Measurements from ENCODE around the gene NUDT7. TPM values are rescaled to one million over a fixed set of nuclear protein-coding genes. Genes with fewer than 3 reads are reported as not detected.

Gene NUDT7
- total RNA-seq, 1 donor from 2014 or later: 3.5 TPM

GRCh38 chr16:77692612-77693011, 29.7 kb upstream of the NUDT7 start:
- H3K4me1 ChIP-seq (ENCODE audit: insufficient read depth, low read length): no peaks in the 10 kb centered on the region
- no peaks in the 10 kb centered on the region for H3K79me2 ChIP-seq (ENCODE audit: insufficient read depth, low read length)
- Mint-ChIP-seq H3K4me1 (ENCODE audit: low read depth, unreplicated experiment) (no peaks in the 10 kb centered on the region), H3K27me3 (ENCODE audit: low read depth, unreplicated experiment) (peaks cover 24% of the 10 kb centered on the region), H3K36me3 (ENCODE audit: low read depth, unreplicated experiment) (peaks cover 2% of the 10 kb centered on the region), H3K9me3 (ENCODE audit: unreplicated experiment) (no peaks in the 10 kb centered on the region), H3K4me3 (ENCODE audit: unreplicated experiment) (no peak overlapping the region), H3K27ac (ENCODE audit: unreplicated experiment) (no peak overlapping the region)
- FAIRE-seq (no peak), DNase-seq (ENCODE audit: low read depth) (no peak)
- no peak for TF ChIP-seq EZH2 (IDR thresholded peaks at IDR 0.05; ENCODE audit: insufficient read depth, low read length)
- TF ChIP-seq CTCF (IDR thresholded peaks at IDR 0.05; ENCODE audit: insufficient read depth, low read depth, low read length): no peak
- H4K20me1 ChIP-seq (ENCODE audit: insufficient read depth, low read length): no peaks in the 10 kb centered on the region
- no peaks in the 10 kb centered on the region for H3K27me3 ChIP-seq (ENCODE audit: insufficient read depth, low read length)
- no peak overlapping the region for H3K4me2 ChIP-seq (ENCODE audit: low read length)
- no peaks in the 10 kb centered on the region for H3K9me3 ChIP-seq (ENCODE audit: insufficient read depth, low read depth, low read length)
- H2AFZ ChIP-seq (ENCODE audit: low read depth, low read length): no peak overlapping the region
- no peaks in the 10 kb centered on the region for H3K36me3 ChIP-seq (ENCODE audit: insufficient read depth, low read length)
- no peak overlapping the region for H3K9ac ChIP-seq (ENCODE audit: low read length)
- H3K4me3 ChIP-seq (ENCODE audit: insufficient read depth, low read depth, low read length): no peak overlapping the region
- no peak overlapping the region for H3K27ac ChIP-seq (ENCODE audit: low read depth, low read length)

GRCh38 chr16:77696149-77696548, 26.2 kb upstream of the NUDT7 start:
- no peak for FAIRE-seq

More at GRCh38 chr16:77696149-77696548, 26.2 kb upstream of the NUDT7 start:
- H3K36me3 ChIP-seq (ENCODE audit: insufficient read depth, low read length): no peaks in the 10 kb centered on the region
- no peaks in the 10 kb centered on the region for H3K79me2 ChIP-seq (ENCODE audit: insufficient read depth, low read length)
- H3K4me3 ChIP-seq (ENCODE audit: insufficient read depth, low read depth, low read length): no peak overlapping the region
- H3K4me2 ChIP-seq (ENCODE audit: low read length): no peak overlapping the region
- H2AFZ ChIP-seq (ENCODE audit: low read depth, low read length): no peak overlapping the region
- no peaks in the 10 kb centered on the region for H3K4me1 Mint-ChIP-seq (ENCODE audit: low read depth, unreplicated experiment)
- H3K27ac ChIP-seq (ENCODE audit: low read depth, low read length): no peak overlapping the region
- H3K4me1 ChIP-seq (ENCODE audit: insufficient read depth, low read length): no peaks in the 10 kb centered on the region
- peaks cover 16% of the 10 kb centered on the region for H3K27me3 Mint-ChIP-seq (ENCODE audit: low read depth, unreplicated experiment)
- no peak for TF ChIP-seq EZH2 (IDR thresholded peaks at IDR 0.05; ENCODE audit: insufficient read depth, low read length)
- no peak for TF ChIP-seq CTCF (IDR thresholded peaks at IDR 0.05; ENCODE audit: insufficient read depth, low read depth, low read length)
- no peak overlapping the region for H3K4me3 Mint-ChIP-seq (ENCODE audit: unreplicated experiment)
- H3K36me3 Mint-ChIP-seq (ENCODE audit: low read depth, unreplicated experiment): no peaks in the 10 kb centered on the region
- no peaks in the 10 kb centered on the region for H3K9me3 ChIP-seq (ENCODE audit: insufficient read depth, low read depth, low read length)
- DNase-seq (ENCODE audit: low read depth): no peak
- no peaks in the 10 kb centered on the region for H3K9me3 Mint-ChIP-seq (ENCODE audit: unreplicated experiment)
- no peaks in the 10 kb centered on the region for H4K20me1 ChIP-seq (ENCODE audit: insufficient read depth, low read length)
- no peaks in the 10 kb centered on the region for H3K27me3 ChIP-seq (ENCODE audit: insufficient read depth, low read length)
- no peak overlapping the region for H3K9ac ChIP-seq (ENCODE audit: low read length)
- no peak overlapping the region for H3K27ac Mint-ChIP-seq (ENCODE audit: unreplicated experiment)

All from astrocyte (in vitro differentiated cells and primary cell).